ENCODE data around the gene LRRC47.

DNA sequence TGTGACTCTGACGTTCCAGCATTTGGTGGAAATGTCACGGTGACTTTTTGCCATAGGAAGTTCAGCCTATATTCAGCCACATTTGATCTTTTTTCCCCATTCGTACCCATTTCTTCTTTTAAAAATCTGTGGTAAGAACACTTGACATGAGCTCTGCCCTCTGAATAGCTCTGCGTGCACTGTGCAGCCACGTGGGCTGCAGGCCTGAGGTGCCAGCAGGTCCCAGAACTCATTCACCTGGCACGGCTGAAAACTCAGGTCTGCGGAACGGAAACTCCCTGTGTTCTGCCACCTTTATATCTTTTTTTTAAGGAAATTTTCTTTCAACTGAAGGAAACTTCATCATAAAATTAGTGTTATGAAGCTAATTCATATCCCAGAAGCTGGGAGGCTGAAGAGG, 32.1 kb upstream of the LRRC47 start:
- TF ChIP-seq, protein P1, sequence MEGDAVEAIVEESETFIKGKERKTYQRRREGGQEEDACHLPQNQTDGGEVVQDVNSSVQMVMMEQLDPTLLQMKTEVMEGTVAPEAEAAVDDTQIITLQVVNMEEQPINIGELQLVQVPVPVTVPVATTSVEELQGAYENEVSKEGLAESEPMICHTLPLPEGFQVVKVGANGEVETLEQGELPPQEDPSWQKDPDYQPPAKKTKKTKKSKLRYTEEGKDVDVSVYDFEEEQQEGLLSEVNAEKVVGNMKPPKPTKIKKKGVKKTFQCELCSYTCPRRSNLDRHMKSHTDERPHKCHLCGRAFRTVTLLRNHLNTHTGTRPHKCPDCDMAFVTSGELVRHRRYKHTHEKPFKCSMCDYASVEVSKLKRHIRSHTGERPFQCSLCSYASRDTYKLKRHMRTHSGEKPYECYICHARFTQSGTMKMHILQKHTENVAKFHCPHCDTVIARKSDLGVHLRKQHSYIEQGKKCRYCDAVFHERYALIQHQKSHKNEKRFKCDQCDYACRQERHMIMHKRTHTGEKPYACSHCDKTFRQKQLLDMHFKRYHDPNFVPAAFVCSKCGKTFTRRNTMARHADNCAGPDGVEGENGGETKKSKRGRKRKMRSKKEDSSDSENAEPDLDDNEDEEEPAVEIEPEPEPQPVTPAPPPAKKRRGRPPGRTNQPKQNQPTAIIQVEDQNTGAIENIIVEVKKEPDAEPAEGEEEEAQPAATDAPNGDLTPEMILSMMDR (IDR thresholded peaks at IDR 0.05; ENCODE audit: control extremely low read depth in 1 of 3, insufficient read depth in 1 of 3, low read depth in 1 of 3, low read length in 3 of 3), result no peak
- TF ChIP-seq ZNF274 (IDR thresholded peaks at IDR 0.05; ENCODE audit: borderline replicate concordance, extremely low read depth, low read length), result no peak
- TF ChIP-seq POLR2A (IDR thresholded peaks at IDR 0.05; ENCODE audit: control extremely low read depth in 1 of 2, low read depth in 2 of 2, low read length in 2 of 2), result no peak
- TF ChIP-seq POLR2AphosphoS5 (IDR thresholded peaks at IDR 0.05; ENCODE audit: low read depth, low read length), result no peak

All from H1 (cell line).